Omental fat pad (tissue), 4 donors: ENCODE results near the gene NUP188. TPM values are rescaled to one million over a fixed set of nuclear protein-coding genes. Genes with fewer than 3 reads are reported as not detected.
"Not testable (repeated sequence)": the region's sequence is repeated elsewhere in the genome, so short reads cannot be mapped to it uniquely, and the experiment has no call there.

Experiments
- ATAC-seq: fragments of 150-250 bp; one replicate; pipeline ENCODE4 v1.9.1; 2016; ENCODE audit warnings: mild to moderate bottlenecking, moderate library complexity; ENCODE audit not compliant: low FRiP score
- DNase-seq: peaks from one replicate; pipeline ENCODE4 v3.0.0-alpha.2; 2019; ENCODE audit warnings: low spot score
- total RNA-seq, 4 donors: library from RNA; depleted of rRNA; stranded (reverse); fragments of >200 nt; gene quantifications; one replicate each; pipeline ENCODE4 v1.1.0, GENCODE V29; 2016
- TF ChIP-seq, protein P1 (sequence below), 3 donors: fragments of 450-650 bp; IDR thresholded peaks; one replicate each; pipeline ENCODE4 v1.5.1; 2016 to 2017; ENCODE audit warnings: antibody characterized with exemption in 3 of 3, mild to moderate bottlenecking in 3 of 3, moderate library complexity in 2 of 3

Gene NUP188
- total RNA-seq, 4 donors from 2014 or later = 27.2 to 70.6 (median 38.3) TPM

DNA sequence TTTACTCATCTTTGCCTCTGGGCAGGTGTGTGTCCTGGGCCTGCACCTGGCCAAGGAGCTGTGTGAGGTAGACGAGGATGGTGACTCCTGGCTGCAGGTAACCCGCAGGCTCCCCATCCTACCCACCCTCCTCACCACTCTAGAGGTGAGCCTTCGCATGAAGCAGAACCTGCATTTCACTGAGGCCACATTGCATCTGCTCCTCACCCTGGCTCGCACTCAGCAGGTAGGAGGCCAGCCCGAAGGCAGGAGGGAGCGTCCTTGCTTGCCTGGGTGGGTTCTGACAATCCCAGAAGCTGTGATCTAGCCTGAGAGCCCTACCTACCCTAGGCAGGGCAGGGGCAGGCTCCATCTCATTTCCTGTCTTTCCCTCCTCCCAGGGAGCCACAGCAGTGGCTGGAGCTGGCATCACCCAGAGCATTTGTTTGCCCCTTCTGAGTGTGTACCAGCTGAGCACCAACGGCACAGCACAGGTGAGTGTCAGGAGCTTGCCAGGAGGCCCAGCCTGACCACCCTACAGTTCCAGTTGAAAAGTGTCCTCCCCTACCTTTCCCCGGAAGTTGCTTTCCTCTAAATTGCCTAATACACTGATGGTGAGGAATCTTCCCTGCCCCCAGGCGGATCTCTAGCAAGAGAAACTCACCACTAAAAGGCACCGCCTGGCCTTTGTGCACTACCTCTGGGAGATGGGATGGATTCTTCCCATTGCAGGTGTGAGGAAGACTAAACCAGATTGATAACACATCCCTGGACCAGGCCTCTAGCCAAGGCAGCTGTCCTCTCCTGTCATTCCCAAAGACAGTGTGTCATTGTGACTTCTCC is 54.2 kb downstream of the NUP188 start:
- no peak for ATAC-seq
- TF ChIP-seq, protein P1, sequence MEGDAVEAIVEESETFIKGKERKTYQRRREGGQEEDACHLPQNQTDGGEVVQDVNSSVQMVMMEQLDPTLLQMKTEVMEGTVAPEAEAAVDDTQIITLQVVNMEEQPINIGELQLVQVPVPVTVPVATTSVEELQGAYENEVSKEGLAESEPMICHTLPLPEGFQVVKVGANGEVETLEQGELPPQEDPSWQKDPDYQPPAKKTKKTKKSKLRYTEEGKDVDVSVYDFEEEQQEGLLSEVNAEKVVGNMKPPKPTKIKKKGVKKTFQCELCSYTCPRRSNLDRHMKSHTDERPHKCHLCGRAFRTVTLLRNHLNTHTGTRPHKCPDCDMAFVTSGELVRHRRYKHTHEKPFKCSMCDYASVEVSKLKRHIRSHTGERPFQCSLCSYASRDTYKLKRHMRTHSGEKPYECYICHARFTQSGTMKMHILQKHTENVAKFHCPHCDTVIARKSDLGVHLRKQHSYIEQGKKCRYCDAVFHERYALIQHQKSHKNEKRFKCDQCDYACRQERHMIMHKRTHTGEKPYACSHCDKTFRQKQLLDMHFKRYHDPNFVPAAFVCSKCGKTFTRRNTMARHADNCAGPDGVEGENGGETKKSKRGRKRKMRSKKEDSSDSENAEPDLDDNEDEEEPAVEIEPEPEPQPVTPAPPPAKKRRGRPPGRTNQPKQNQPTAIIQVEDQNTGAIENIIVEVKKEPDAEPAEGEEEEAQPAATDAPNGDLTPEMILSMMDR (IDR thresholded peaks at IDR 0.05) = no peak
- no peak for DNase-seq

DNA sequence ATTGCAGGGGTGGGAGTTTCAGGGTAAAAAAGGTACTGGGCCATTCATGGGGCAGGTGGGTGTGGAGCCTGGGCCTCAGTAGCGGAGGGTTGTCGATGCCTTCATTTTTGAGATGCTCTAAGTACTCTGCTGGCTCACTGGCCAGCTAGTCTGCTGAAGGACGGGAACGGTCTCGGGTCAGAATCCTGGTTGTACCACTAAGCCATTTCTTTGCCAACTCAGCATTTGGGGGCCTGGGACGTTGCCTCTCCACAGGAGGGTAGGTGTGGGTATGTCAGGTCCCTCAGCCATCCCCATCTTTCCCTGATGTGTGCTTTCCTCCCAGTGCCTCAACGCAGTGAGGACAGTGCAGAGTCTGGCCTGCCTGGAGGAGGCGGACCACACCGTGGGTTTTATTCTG is 55.5 kb downstream of the NUP188 start:
- no peak for DNase-seq
- no peak for ATAC-seq
- TF ChIP-seq, protein P1 (IDR thresholded peaks at IDR 0.05) = no peak

DNA sequence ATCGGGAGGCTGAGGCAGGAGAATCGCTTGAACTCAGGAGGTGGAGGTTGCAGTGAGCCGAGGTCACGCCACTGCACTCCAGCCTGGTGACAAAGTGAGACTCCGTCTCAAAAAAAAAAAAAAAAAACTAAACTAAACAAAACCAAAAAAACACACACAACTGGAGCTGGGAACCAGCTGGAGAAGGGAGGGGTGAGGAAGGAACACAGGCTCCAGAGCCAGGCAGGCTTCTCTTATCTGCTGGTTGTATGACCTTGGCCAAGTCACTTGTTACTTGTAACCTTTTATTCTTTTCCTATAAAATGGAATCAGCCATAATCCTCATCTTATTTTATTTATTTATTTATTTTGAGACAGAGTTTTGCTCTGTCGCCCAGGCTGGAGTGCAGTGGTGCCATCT is 56.7 kb downstream of the NUP188 start:
- not testable (repeated sequence) for DNase-seq, ATAC-seq

DNA sequence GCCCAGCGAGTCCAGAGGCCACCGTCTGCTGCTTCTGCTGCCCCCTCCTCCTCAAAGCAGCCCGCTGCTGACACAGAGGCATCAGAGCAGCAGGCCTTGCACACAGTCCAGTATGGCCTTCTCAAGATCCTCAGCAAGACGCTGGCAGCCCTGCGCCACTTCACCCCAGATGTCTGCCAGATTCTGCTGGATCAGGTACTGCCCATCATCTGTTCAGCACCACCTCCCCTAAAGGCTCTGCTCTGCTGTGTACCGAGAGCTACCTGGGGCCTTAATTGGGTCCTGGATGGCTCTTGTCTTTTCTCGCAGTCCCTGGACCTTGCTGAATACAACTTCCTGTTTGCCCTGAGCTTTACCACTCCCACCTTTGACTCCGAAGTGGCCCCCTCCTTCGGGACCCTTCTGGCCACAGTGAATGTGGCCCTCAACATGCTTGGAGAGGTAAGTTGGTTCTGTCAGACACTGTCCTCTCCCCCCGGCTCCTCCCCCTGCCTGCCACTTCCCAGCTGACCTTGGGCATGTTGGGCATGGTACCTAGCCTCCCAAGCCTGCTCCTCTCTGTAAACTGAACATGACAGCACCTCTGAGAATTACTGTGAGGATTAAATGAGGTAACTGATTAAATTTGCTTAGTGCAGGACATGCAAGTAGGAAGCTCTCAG is 58.0 kb downstream of the NUP188 start:
- DNase-seq = no peak

DNA sequence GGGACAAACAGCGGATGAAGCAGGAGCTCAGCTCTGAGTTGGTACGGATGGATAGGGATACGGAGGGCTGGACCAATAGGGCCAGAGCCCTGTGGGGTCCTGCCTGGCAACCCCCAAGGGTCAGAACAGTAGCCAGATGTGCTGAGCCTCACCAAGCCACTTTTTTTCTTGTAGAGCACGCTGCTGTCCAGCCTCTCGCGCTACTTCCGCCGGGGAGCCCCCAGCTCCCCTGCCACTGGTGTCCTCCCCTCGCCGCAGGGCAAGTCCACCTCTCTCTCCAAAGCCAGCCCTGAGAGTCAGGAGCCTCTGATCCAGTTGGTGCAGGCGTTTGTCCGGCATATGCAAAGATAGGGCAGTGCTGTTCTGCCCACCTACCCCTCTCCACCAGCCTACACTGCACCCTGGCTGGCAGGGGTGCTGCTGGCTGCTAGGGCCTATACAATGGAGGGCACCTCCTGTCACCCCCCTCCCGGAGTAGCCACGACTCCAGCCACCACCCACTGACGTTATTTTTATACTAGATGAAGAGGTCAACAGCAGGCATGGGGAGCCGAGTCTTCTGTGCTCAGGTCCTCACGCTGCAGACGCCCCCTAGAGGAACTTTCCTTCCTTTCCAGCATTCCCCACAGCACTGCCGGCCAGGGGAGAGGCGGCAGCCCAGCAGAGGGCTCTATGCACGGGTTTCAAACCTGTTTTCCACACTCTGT is 59.0 kb downstream of the NUP188 start:
- ATAC-seq = peak; percentile 53
- TF ChIP-seq, protein P1 (IDR thresholded peaks at IDR 0.05) = no peak
- no peak for DNase-seq

More for the DNA sequence above, 58.0 kb downstream of the NUP188 start:
- no peak for ATAC-seq
- TF ChIP-seq, protein P1 (IDR thresholded peaks at IDR 0.05) = no peak

DNA sequence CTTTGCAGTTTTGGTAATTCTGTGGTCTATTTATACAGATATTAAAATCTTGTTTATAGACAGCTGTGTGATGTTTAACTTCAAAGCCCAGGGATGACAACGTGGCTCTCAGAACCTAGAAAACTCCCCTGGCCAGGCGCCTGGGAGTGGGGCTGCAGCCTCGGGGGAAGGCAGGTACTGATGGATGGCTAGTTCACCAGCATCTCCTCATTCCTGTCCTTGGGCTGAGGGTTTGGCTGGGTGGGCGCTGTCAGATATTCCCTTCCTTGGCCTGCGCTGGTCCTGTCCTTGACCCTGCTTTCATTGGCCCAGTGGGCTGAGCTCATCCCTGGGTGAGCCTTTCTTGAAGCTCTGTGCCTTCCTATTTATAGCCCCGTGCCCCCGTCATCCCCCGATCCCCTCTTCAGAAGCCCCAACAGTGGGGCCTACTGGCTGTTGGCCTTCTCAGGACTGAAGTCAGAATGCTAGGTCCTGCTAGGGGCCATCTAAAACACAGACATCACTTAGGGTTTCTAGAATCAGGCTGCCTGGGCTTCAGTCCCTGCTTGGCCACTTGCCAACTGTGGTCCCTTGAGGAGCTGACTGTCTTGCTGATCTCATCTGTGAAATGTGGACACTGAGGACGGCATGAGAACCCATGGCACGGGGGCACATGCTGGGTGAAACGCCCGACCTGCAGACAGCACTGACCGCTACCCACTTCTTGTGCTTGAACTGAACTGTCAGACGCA is 59.7 kb downstream of the NUP188 start:
- ATAC-seq (no peak), DNase-seq (no peak)
- TF ChIP-seq, protein P1 (IDR thresholded peaks at IDR 0.05) = no peak
